Occipital lobe (tissue), 2 donors: Measurements from ENCODE around the gene LTBR. TPM values are rescaled to one million over a fixed set of nuclear protein-coding genes. Genes with fewer than 3 reads are reported as not detected.
A peak's percentile ranks its signal among the peaks of the same experiment; 100 is the strongest.
"Not testable (repeated sequence)": the region's sequence is repeated elsewhere in the genome, so short reads cannot be mapped to it uniquely, and the experiment has no call there.

Source experiments
- DNase-seq: peaks from one replicate; lab custom pipeline; 2025; lab: John Stamatoyannopoulos, UW
- total RNA-seq: library from RNA; depleted of rRNA; stranded (reverse); fragments of >200 nt; gene quantifications from one replicate; pipeline ENCODE4 v1.2.3, GENCODE V29; 2014

Gene LTBR
- total RNA-seq, result 1.9 TPM

GRCh38 chr12:6383572-6384498 lies at the start of gene LTBR:
Gene LTBR, plus strand, starts transcription at chr12:6384162. Its CDS starts 197 bp downstream, at chr12:6384359.
- peak; percentile 62 for DNase-seq

- no peak for DNase-seq
Observed at GRCh38 chr12:6334359-6334758, 49.6 kb upstream of the LTBR start.

- no peak for DNase-seq
Observed at GRCh38 chr12:6334940-6335450, 49.0 kb upstream of the LTBR start.

GRCh38 chr12:6335451-6336078 lies 48.4 kb upstream of the LTBR start:
- no peak for DNase-seq

GRCh38 chr12:6336079-6336888 lies 47.7 kb upstream of the LTBR start:
- DNase-seq, result peak; percentile 72

- DNase-seq, result no peak
Observed at GRCh38 chr12:6336889-6337853, 46.8 kb upstream of the LTBR start.

GRCh38 chr12:6337958-6338433 lies 46.0 kb upstream of the LTBR start:
- no peak for DNase-seq

GRCh38 chr12:6338536-6338935 lies 45.4 kb upstream of the LTBR start:
- not testable (repeated sequence) for DNase-seq

GRCh38 chr12:6338955-6339354 lies 45.0 kb upstream of the LTBR start:
- DNase-seq, result no peak

- DNase-seq, result no peak
Observed at GRCh38 chr12:6340032-6340638, 43.8 kb upstream of the LTBR start.

GRCh38 chr12:6340745-6341416 lies 43.1 kb upstream of the LTBR start:
- no peak for DNase-seq

- peak; percentile 25 for DNase-seq
Observed at GRCh38 chr12:6341417-6342139, 42.4 kb upstream of the LTBR start, which contains the start of gene TNFRSF1A. Gene TNFRSF1A, minus strand, starts transcription at chr12:6342076. Its CDS starts 262 bp downstream, at chr12:6341814.

- DNase-seq, result no peak
Observed at GRCh38 chr12:6342140-6342889, 41.6 kb upstream of the LTBR start.

GRCh38 chr12:6343518-6343917 lies 40.4 kb upstream of the LTBR start:
- no peak for DNase-seq

GRCh38 chr12:6344101-6344660 lies 39.8 kb upstream of the LTBR start:
- not testable (repeated sequence) for DNase-seq

GRCh38 chr12:6345319-6346091 lies 38.5 kb upstream of the LTBR start:
- DNase-seq, result no peak
